Breast epithelium (tissue), 4 donors: ENCODE results near the gene CCDC171. TPM values are rescaled to one million over a fixed set of nuclear protein-coding genes. Genes with fewer than 3 reads are reported as not detected.

Source experiments
- DNase-seq, 2 donors: peaks; one replicate each; pipeline ENCODE4 v3.0.0-alpha.2; 2019; ENCODE audit warnings: low spot score in 2 of 2
- H3K27ac ChIP-seq, 2 donors: fragments of 200-600 bp; sonication (generic) in 1 of 2; one replicate each; pipeline ENCODE4 v1.5.1; 2016 to 2019; ENCODE audit warnings: mild to moderate bottlenecking in 1 of 2
- H3K27me3 ChIP-seq, 2 donors: fragments of 200-600 bp; sonication (generic) in 1 of 2; one replicate each; pipeline versions ENCODE4 v1.5.1 to v1.6.0; 2017 to 2019; ENCODE audit warnings: control low read depth in 1 of 2, mild to moderate bottlenecking in 1 of 2
- H3K36me3 ChIP-seq: fragments of 200-600 bp; one replicate; pipeline ENCODE4 v1.5.1; 2019
- H3K4me1 ChIP-seq, 2 donors: fragments of 200-600 bp; sonication (generic); one replicate each; pipeline ENCODE4 v1.5.1; 2016 to 2019; ENCODE audit warnings: control low read depth in 1 of 2
- H3K4me3 ChIP-seq, 3 donors: fragments of 200-600 bp; sonication (generic); 1 replicate in 2 of 3; 2 replicates in 1 of 3; pipeline ENCODE4 v1.5.1; 2016 to 2019; ENCODE audit warnings: mild to moderate bottlenecking in 3 of 3, moderate library complexity in 2 of 3
- H3K9me3 ChIP-seq, 2 donors: fragments of 200-600 bp; sonication (generic) in 1 of 2; one replicate each; pipeline ENCODE4 v1.5.1; 2016 to 2019; ENCODE audit warnings: control low read depth in 1 of 2
- CTCF ChIP-seq, 3 donors: fragments of 450-650 bp; IDR thresholded peaks; one replicate each; pipeline ENCODE4 v1.5.1; 2016 to 2017; ENCODE audit warnings: antibody characterized with exemption in 3 of 3, mild to moderate bottlenecking in 3 of 3, moderate library complexity in 3 of 3
- POLR2A ChIP-seq: fragments of 450-650 bp; IDR thresholded peaks from one replicate; pipeline ENCODE4 v1.6.1; 2016; ENCODE audit warnings: antibody characterized with exemption, mild to moderate bottlenecking, moderate library complexity
- POLR2AphosphoS5 ChIP-seq, 3 donors: sonication (generic); formaldehyde crosslinking; IDR thresholded peaks; one replicate each; pipeline ENCODE4 v1.6.1; 2017; ENCODE audit warnings: antibody characterized with exemption in 3 of 3
- intact Hi-C: fragments of 100-400 bp; cut with DNase I; formaldehyde crosslinking; loops from one replicate; pipeline ENCODE4 v1.15.1; 2023; ENCODE audit warnings: low total_unique reads
- total RNA-seq, 3 donors: library from RNA; depleted of rRNA; stranded (reverse); fragments of >200 nt; gene quantifications; one replicate each; pipeline ENCODE4 v1.1.0, GENCODE V29; 2016

Gene CCDC171
- total RNA-seq, 3 donors from 2014 or later, result 4.8 to 8.8 (median 5.6) TPM

DNA sequence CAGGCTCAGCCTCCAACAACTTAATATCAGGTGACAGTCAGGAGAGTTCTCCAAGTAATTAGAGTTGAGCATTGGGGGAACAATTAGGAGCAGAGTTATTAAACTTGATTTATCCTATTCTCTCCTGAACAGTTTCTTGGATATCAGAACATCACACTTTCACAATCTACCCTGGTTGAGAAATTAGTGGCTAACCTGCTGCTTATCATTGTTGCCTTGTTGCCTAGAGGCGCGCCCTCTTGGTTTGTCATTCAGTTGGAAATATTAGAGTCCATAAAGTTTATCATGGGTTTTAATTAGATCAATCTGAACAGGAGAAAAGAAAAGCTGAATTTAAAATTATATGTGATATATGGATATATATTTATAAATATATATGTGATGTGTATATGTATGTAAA lies 291.1 kb downstream of the CCDC171 start:
- Histone ChIP-seq H3K36me3 (no peaks in the 10 kb centered on the region), H3K9me3 (no peaks in the 10 kb centered on the region), H3K27ac (no peak overlapping the region), H3K4me1 (no peaks in the 10 kb centered on the region), H3K27me3 (no peaks in the 10 kb centered on the region), H3K4me3 (no peak overlapping the region)
- intact Hi-C loops, result no loop called here
- TF ChIP-seq POLR2AphosphoS5 (IDR thresholded peaks at IDR 0.05) (no peak), CTCF (IDR thresholded peaks at IDR 0.05) (no peak), POLR2A (no peak)
- DNase-seq, result no peak

DNA sequence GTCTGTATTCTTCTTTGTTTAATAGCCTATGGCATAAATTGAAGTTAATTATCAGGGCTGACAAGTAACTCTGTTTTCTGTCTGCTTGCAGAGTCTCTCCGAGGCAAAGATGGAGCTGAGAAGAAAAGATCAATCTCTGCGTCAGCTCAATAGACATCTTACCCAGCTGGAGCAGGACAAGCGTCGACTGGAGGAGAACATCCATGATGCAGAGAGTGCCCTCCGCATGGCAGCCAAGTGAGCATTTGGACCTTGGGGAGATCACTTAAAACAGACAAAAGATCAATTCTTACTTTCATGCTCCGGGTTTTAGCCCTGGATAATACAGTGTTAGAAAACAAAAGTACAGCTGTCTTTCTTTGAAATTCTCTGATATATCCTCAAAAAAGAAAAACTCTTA lies 293.8 kb downstream of the CCDC171 start:
- TF ChIP-seq CTCF (IDR thresholded peaks at IDR 0.05), result no peak
- no peak for TF ChIP-seq POLR2AphosphoS5 (IDR thresholded peaks at IDR 0.05)
- TF ChIP-seq POLR2A, result no peak
- no peak overlapping the region for H3K27ac ChIP-seq

DNA sequence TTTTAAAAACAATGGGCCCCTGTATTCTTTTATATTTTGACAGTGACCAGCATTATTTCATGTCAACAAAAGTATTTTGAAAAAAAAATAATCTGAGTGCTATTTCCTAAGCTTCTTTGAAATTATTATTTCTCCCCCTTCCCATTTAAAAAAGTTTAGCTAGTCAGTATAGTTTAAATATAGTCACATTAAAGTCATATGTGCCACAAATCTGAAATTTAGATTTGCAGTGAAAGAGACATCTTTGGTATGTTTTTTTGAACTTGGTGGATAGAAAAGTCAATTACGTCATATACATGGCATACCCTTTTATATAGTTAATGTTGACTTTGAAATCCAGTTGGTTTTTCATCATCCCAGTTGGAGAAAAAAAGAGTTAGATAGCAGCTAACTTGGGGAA lies 297.0 kb downstream of the CCDC171 start:
- TF ChIP-seq POLR2AphosphoS5 (IDR thresholded peaks at IDR 0.05) (no peak), CTCF (IDR thresholded peaks at IDR 0.05) (no peak), POLR2A (no peak)
- Histone ChIP-seq H3K36me3 (no peaks in the 10 kb centered on the region), H3K27me3 (no peaks in the 10 kb centered on the region), H3K9me3 (no peaks in the 10 kb centered on the region), H3K27ac (no peak overlapping the region), H3K4me1 (no peaks in the 10 kb centered on the region), H3K4me3 (no peak overlapping the region)
- intact Hi-C loops, result no loop called here
- no peak for DNase-seq

More for the DNA sequence above, 293.8 kb downstream of the CCDC171 start:
- Histone ChIP-seq H3K4me3 (no peak overlapping the region), H3K36me3 (no peaks in the 10 kb centered on the region), H3K27me3 (no peaks in the 10 kb centered on the region), H3K9me3 (no peaks in the 10 kb centered on the region), H3K4me1 (no peaks in the 10 kb centered on the region)
- intact Hi-C loops, result no loop called here
- no peak for DNase-seq

DNA sequence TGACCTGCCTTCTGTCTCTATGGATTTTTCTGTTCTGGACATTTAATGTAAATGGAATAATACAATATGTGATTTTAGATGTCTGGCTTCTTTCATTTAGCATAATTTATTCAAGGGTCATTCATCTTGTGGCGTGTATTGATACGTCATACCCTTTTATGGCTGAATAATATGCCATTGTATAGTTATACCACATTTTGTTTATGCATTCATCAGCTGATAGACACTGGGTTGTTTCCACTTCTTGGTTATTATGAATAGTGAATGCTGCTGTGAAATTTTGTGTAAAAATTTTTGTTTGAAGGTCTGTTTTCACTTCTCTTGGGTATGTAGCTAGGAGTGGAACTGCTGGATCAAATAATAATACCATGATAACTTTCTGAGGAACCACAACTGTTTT lies 298.9 kb downstream of the CCDC171 start:
- TF ChIP-seq POLR2A (no peak), CTCF (IDR thresholded peaks at IDR 0.05) (no peak), POLR2AphosphoS5 (IDR thresholded peaks at IDR 0.05) (no peak)
- H3K36me3 ChIP-seq, result no peaks in the 10 kb centered on the region
- no peaks in the 10 kb centered on the region for H3K27me3 ChIP-seq
- no peaks in the 10 kb centered on the region for H3K9me3 ChIP-seq
- intact Hi-C loops, result no loop called here
- no peak overlapping the region for H3K27ac ChIP-seq
- DNase-seq, result no peak
- H3K4me3 ChIP-seq, result no peak overlapping the region
- no peaks in the 10 kb centered on the region for H3K4me1 ChIP-seq

DNA sequence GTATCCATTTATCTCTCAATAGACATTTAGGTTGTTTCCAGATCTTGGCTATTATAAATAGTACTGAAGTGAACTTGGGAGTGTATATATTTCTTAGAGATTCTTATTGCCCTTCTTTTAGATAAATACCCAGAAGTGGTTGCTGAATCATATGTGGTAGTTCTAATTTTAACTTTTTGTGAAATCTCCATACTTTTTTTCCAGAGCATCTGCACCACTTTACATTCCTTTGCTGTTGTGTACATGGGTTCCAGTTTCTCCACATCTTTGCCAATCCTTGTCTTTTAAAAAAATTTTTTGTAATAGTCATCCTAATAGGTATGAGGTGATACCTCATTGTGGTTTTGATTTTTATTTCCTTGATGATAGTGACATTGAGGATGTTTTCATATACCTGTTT lies 303.7 kb downstream of the CCDC171 start:
- no peak for DNase-seq
- Histone ChIP-seq H3K27me3 (no peaks in the 10 kb centered on the region), H3K9me3 (peaks cover 0 to 9% of the 10 kb centered on the region in 2 donors), H3K36me3 (no peaks in the 10 kb centered on the region), H3K4me3 (no peak overlapping the region), H3K27ac (no peak overlapping the region), H3K4me1 (no peaks in the 10 kb centered on the region)
- intact Hi-C loops, result no loop called here
- TF ChIP-seq CTCF (IDR thresholded peaks at IDR 0.05) (no peak), POLR2AphosphoS5 (IDR thresholded peaks at IDR 0.05) (no peak), POLR2A (no peak)
